Measurements from ENCODE around the gene IL36G.
"Not testable (repeated sequence)": the region's sequence is repeated elsewhere in the genome, so short reads cannot be mapped to it uniquely, and the experiment has no call there.

Gene IL36G

GRCh38 chr2:112977559-112978056, at the start of gene IL36G:
Gene IL36G, plus strand, starts transcription at chr2:112978006. Its CDS starts 633 bp downstream, at chr2:112978639.
- no peak for DNase-seq

GRCh38 chr2:112933261-112933660, 44.5 kb upstream of the IL36G start:
- DNase-seq: no peak

DNA sequence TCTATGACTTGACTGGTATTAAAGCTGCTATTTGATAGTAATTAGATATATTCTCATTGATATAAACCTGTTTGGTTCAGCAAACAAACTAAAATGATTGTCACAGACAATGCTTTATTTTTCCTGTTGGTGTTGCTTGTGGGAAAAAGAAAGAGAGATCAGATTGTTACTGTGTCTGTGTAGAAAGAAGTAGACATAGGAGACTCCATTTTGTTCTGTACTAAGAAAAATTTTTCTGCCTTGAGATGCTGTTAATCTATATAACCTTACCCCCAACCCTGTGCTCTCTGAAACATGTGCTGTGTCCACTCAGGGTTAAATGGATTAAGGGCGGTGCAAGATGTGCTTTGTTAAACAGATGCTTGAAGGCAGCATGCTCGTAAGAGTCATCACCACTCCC, 43.7 kb upstream of the IL36G start:
- not testable (repeated sequence) for DNase-seq

- no peak for DNase-seq
These were observed 40.9 kb upstream of the IL36G start for GRCh38 chr2:112936927-112937232.

DNA sequence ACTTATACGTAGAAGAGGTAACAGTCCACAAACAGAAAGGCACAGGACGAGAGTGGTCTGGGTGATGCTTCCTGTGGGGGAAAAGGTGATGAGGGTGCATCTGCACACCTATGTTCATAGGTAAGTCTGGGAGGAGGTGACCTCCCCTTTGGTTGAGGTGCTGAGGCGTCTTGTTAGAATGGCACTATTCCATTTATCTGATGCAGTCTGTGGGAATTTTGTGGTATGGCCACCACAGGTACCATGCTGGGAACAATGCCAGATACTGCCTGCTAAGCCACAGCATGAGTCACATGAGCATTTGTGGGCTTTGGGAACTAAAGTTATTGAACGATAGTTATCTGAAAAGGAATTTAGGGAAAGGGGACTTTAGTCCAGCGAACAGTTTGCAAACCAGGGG, 38.9 kb upstream of the IL36G start:
- no peak for DNase-seq

DNA sequence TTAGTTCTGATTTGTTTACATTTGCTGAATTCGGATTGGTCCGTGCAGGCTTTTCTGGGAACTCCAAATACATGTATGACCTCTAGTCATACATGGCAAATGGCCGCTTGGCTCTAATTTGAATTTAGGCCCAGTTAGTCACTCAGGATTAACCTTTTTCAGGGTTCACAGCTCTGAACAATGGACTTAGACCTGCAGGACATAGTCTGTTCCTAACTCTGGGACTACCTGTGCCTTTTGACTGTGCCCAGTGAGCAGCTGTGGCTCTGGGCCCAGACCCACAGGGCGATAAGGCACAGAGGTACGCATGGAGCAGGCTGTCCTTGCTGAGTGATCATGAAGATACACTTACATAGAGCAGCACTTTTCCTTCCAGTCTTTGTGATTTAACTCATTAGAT, 38.4 kb upstream of the IL36G start:
- DNase-seq: no peak

GRCh38 chr2:112940859-112941625, 36.8 kb upstream of the IL36G start:
- DNase-seq: no peak

DNA sequence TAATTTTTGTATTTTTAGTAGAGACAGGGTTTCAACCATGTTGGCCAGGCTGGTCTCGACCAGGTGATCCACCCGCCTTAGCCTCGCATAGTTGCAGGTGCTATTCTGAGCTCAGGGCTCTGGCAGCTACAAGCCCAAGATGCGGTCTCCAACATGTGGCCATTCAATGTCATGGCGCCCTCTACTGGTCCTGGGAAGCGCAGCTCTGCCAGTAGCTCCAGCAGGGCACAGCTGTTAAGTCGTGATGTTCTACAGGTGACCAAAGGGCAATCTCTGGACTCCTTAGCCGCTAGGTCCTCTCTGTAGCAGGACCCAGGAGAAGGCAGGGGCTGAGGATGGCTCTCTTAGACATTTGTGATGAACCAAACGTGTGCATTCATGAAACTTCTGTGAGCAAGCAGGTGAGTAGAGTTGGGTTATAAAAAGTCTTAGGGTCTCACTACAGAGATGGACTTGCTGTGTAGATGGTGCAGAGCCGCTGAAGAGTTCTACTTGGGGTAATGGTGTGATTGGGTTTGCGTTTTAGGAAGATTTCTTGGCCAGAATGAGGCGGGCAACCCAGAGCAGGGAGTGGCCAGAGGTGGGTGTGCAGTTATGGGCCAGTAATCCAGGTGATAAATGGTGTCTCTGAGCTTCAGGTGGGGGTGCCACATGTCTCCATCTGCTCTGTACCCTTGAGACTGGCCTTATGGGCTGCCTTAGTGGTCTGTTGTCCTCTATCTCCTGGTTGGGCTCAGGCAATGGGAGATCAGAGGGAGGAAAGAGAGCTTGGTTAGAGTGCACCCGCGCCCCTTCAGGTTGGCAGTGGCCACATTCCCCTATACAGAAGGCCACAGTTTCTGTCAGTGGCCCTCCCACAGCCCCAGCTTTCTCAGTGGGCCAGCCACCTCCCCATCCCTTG, 35.8 kb upstream of the IL36G start:
- peak; percentile 37 for DNase-seq

DNA sequence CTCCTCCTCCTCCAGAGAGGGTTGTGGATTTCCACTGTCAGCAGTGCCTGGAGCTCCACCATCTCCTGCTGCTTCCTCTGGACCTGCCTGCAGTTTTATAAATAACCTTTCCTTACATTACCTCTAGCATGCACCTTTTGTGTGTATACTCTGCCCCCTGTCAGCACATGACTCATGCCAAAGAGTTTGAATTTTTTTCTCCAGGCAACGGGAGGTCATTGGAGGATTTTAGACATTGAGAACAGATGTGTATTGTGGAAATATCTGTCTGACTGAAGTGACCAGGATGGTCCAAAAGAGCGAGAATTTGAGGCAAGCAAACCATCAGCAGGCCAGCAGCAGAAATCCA, 35.2 kb upstream of the IL36G start:
- no peak for DNase-seq

GRCh38 chr2:112944971-112945370, 32.8 kb upstream of the IL36G start:
- no peak for DNase-seq

DNA sequence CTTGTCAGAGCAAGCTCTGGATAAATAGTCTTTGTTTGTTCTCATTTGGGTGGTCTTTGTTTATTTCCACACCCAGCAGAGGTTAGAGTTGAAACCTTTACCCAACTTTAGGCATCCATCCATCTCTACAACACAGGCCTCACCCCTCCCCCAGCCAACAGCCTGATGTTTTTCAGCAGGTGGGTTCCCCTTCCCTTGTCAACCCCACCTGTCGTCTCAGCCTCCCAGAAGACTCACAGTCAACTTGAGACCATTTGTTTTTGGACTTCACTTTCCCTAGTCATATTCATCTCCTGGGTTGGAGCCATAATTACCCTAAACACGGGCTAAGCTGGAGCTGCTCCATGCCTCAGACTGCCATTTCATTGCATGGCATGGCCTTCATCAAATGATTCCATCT, 31.7 kb upstream of the IL36G start:
- no peak for DNase-seq

DNA sequence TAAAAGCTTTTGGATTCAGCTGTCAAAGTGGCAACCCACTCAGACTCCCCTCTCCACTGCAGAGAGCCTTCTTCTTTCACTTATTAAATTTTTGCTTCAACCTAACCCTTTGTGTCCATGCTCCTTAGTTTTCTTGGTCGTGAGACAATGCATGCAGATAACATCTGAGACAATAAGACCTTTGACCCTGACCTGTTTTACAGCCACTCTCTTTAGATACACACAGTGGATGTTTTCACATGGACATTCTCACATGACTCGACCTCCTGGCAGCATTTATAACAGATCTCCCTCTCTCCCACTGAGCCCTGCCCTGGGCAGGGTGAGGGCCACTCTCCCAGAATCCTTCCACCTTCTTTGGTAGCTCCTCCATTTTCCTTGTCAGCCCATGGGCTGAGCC, 30.4 kb upstream of the IL36G start:
- no peak for DNase-seq

DNA sequence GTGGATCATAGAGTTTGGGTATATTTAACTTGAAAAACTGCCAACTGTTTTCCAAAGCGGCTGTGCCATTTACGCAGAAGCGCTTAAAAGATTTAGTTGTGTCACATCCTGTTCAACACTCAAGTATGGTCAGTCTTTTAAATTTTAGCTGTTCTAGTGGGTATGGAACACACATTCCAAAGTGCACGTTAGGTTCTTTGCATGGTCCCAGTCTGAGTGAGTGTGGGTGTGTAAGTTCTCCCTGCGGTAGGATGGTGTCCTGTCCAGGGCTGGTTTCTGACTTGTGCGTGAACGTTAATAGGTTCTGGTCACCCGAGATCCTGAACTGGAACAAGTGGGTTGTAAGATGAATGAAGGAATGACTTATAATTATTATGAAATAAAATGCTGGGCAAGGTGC, 28.4 kb upstream of the IL36G start:
- DNase-seq: no peak

DNA sequence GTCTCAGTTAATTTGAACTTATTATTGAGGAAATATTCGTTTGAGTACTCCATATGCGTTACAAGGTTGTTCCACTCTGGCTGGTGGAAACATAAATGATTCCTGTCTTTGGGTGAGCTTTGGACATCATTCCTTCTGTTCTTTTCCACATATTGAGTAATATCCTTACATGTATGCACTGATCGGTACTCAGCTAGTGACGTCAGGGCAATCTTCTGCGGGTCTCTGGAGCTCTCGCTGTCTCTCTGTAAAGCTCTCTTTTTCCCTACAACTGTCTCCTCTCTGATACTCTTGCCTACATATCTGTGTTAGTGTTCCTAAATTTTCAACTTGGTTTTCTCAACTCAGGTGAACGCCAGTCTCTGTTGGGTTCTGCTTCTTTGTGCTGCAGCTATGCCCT, 23.4 kb upstream of the IL36G start:
- DNase-seq: no peak

DNA sequence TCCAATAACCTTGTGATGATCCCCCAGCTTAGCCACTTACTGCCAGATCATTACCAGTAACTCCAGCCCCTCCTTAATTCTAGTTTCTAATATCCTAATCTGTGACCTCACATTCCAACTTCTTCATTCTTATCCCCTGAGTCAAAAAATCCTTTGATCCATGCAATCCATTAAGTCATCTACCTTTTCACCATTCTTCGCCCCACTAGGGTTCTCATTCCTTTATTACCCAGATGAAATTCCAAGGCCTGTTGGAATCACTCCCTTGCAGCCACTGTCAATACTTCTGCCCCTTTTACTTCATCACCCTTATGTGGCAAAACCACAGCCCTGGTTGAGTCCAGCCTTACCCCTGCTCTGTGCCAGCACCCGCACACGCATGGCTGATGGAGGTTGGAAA, 20.3 kb upstream of the IL36G start:
- no peak for DNase-seq

GRCh38 chr2:112958428-112959108, 19.2 kb upstream of the IL36G start:
- DNase-seq: no peak

DNA sequence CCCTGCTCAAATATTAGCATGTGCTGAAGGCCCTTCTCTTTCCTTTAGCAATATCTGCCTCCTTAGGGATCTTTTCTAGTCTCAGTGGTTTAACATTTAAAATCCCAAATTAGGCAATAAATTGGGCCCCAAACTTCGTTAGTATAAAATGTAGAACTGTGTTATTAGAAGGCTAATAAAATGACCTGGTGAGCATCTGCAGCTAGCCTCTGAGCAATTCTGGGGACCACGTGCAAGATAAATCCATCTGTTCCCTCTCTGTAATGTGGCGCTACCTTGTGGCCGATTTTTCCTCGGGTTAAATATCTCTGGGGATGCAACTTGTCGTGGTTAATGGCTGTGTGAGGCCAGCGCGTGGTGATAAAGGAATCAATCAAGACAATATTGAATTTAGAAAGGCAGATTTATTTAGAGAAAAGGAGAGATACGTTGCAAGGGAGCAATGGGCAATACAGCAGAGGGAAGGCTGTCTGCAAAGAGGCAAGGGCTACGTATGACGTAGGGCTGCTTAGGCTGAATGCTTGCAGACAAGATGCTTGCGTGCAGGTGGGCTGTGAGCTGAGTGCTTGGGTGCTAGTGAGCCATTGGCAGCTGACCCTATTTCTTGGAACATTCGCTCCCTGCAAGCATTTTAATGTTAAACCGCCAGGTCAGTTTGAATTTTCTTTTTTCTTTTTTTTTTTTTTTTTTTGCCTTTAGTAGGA, 18.5 kb upstream of the IL36G start:
- no peak for DNase-seq

DNA sequence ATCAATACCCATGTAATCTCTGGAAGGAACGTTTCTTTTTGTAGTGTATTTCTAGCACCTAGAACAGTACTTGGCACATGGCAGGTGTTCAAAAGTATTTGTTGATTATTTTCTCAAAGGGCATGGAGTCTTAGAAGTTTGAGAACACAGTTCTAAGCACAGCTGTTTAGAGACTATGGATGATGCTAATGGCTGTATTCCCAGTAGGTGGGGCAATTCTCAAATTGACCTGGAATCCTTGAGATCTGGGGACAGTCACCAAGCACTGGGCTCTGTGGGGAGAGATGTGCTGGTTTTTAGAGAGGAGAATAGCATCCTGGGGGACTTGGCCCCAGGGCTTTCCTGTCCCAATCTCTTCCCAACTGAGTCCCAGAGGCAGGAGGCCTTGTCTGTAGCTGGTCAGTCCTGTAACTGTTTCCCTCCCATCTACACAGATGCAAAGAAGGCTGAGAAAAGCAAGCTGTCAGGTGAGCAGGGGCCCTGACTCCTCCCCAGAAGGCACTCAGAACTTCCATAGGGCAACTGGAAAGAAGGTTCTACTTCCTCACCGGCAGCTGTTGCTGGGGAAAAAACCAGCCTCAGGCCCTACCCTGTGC, 17.5 kb upstream of the IL36G start:
- no peak for DNase-seq

- DNase-seq: no peak
These were observed 15.3 kb upstream of the IL36G start for GRCh38 chr2:112962308-112963175.

DNA sequence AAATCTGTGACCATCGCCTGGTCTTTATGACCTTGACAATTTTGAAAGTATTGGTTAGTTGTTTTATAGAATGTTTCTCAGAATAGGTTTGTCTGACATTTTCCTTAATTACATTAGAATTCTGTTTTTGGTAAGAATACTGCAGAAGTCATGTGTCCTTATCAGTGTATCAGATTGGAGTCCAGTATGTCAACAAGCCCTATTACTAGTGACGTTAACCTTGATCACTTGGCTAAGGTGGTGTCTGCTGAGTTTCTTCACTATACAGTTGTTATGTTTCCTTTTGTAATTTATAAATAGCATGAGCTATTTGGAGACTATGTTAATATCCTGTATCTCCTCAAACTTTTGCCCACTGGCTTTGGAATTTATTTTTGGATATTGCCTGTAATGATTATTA, 10.8 kb upstream of the IL36G start:
- no peak for DNase-seq

- DNase-seq: no peak
These were observed 5.3 kb upstream of the IL36G start for GRCh38 chr2:112972423-112973086.

Data from GF-D8 (cell line).